Stimulated activated CD4-positive, alpha-beta T cell treated with anti-CD3 and anti-CD28 coated beads, Interleukin-12 subunit alpha, Interleukin-12 subunit beta, amount 100 ng/mL, for 4 hours (primary cell): ENCODE data around the gene CLDN14.
A peak's percentile ranks its signal among the peaks of the same experiment; 100 is the strongest.

ENCODE experiments used
- DNase-seq: peaks from one replicate; pipeline ENCODE4 v3.0.0-alpha.2; 2020

The CLDN14 gene, protein sequence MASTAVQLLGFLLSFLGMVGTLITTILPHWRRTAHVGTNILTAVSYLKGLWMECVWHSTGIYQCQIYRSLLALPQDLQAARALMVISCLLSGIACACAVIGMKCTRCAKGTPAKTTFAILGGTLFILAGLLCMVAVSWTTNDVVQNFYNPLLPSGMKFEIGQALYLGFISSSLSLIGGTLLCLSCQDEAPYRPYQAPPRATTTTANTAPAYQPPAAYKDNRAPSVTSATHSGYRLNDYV

DNA sequence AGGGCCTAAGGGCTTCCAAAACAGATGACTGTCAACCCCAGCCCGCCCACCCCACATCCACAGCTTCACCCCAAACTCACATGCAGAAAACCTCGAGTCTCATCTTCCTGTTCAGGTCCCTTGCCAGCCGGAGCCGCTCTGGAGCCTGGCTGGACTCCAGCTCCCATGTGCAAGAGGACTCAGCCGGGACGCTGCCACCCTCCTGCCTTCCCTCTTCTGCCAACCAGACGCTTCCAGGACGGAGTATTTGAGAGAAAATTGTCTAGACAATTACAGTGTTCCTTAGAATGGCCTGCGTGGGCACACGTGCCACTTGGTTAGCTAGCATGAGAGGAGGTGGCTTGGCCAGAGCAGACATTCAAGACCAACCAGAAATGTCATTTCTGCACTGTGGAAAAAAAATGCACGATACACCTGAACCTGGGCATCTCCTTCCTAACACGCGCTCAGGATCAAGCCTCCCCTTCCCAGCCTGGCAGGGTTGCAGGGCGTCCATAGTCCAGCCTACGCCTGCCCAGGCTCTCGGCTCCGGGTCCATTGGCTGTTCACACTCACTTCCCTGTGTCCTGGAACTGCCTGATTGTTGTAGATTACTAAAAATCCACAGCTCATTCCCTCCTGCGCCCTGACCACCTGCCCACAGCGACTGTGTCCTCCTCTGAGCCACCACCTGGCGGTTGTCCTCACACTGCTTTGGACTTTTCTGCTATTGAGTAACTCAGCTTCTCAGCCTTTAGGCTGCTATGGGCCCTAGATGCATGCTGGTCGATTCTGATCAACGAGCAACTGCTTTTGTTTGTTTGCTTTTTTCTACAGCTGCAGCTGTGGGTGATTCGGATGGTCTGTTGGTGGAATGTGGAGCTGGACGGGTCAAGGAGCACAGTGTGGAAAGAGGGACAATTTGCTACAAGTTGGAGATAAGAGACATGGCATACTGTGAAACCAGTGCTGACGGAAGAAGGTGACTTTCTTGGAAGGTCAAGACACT, at the start of gene CLDN14:
Gene CLDN14 (minus strand): TSS at position 708 of the 988 bp plus-strand sequence. CDS start 18,427 bp downstream, outside the sequence.
- no peak for DNase-seq

DNA sequence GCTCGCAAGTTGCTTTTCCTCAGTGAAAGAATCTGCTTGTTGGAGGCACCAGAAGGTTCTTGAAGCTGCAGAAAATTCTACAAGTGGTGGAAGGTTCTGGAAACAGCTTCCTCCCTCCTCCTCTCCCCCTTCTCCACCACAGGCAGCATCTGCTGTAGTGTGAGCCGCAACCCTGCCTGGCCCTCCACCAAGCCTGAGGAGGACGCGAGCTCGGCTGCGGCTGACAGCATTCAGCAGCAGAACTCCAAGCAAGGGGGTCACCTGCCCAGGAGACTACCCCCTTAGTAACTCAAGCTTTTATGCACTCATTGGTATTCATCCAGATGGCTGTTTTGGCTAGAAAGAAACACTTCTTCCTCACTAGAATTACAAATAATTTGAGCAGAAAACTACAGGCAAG, 48.8 kb upstream of the CLDN14 start:
- DNase-seq, result no peak

DNA sequence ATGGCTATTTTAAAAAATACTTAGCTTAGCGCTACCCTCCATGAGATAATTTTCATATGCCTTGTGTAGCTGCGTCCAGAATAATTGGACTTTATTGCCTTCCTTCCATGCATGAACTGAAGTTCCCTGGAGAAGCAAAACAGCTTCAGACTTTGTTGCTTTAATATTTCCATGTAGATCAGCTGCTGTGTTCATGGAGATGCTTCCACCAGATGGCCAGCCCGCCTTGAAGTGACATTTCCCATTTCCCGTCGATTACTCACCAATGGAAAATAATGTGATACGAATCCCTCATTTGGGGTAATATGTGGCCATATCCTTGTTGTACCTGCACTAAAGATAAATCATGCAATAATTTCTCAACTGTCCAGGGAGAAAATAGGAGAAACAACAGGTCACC, 47.4 kb upstream of the CLDN14 start:
- DNase-seq, result no peak

DNA sequence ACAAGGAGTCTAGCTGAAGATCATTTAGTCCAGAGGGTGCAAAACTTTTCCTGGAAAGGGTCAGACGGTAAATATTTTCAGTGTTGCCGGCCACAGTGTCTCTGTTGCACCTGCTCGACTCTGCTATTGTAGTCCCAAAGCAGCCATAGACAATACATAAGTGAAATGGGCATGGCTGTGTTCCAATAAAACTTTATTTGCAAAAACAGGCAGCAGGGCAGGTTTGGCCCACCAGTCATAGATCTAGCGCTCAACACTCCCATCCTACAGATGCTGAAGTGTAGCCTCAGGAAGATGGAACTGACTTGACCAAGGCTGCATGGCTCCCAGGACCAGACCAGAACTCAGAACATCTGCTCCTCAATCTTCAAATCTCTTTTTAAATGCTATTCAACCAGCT, 46.2 kb upstream of the CLDN14 start:
- DNase-seq, result no peak

DNA sequence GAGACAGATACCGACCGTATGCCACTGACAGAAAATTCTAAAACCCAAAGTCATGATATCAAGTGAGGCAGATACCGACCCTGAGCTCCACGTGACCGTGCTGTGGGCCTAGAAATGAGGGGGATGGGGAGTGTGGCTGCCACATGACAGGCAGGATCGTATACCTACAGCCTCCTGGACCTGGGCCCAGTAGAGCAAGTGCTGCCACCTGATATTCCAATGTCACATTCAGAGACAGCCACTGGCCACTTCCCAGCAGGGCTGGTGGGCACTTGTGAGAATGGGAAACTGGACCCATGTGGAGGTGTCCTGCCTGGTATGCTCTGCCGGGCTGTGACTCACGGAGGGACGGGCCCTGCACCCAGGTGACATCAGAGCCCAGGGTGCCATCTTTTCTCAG, 44.6 kb upstream of the CLDN14 start:
- no peak for DNase-seq

DNA sequence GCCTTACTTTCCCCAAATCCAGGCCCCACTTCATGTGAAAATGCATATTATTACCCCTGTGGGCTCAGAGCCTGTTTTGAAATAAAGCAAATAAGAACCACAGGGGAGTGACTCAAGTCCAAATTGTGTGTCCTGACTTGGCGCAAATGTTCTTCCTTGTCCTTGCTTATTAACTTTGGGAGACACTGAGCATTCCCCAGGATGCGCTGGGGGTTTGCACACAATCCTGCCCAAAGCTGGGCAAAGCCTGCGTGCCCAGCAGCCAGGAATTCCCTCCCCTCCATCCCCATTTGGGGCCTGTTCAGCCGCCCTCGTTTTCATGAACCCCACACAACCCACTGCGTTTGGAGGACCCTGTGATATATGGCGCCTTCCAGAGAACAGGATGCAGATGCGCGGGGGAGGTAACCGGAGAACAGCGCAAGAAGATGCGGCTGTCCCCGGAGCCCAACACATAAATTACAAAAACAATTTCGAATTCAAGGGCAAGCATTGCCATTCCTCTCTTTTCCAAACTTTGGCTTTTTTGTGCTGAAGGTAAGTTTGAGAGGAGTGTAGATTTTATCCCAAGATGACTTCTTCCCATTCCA, 42.4 kb upstream of the CLDN14 start:
- no peak for DNase-seq

DNA sequence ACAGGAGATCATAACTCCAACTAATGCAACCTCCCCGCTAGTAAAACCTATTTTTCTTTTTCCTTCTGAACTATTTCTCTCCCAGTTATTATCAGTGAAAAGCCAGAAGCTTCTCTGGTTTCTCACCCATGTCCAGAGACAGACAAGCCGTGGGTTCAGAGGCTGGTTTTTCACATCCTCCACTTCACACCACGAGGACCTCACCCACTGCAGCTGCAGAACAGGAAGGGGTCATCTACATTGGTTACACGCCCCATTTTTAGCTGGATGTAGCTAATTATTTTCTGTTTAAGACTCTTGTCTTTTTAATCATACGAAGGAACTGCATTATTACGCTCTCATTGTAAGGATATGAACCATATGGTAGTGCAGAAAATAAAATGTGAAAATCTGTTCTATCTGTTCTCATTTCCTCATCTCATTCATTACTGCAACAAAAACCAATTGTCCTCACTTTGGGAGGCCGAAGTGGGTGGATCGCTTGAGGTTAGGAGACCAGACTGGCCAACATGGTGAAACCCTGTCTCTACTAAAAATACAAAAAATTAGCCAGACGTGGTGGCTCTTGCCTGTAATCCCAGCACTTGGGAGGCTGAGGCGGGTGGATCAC, 39.1 kb upstream of the CLDN14 start:
- no peak for DNase-seq

DNA sequence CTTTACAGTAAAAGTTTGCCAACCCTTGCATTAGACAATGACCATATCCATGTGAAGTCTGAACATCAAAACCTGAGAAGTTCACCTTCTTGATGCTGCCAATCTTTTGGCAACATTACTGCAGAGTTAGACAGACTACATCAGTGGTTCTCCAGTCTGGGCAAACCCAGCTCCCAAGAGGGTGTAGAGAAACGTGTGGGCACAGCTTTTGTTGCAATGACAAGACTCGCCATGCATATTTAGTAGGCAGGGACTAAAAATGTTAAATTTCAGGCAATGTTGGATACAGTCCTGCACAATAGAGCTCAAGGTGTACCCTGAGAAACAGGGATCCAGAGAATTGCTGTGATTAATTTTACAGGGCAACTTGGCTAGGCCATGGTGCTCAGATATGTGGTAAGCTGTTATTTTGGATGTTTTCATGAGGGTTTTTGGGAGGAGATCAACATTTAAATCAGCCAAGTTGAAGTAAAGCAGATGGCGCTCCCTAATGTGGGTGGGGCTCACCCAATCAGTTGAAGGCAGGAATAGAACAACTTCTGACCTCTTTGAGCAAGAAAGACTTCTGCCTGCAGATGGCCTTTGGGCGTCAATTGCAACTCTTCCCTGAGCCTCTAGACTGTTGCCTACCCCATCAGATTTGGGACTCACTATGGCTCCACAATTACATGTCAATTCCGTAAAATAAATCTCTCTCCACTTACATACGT, 37.6 kb upstream of the CLDN14 start:
- DNase-seq, result no peak

DNA sequence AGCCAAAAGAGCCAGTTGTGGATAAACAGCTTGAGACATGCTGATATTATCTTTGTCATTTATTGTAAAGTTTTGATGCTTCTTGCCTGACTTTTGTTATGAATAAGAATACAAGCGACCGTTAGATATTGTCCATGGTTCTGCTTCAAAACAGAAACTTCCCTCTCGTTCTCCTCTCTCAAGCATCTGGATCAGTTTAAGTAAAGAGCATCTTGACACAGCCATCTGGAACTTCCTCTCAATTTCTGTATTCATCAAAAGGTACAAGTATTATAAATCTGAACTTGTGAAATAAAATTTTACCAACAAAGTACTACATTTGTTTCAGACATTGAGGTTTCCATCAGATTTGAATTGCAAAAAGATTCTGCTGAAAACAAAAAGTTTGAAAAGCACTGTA, 36.4 kb upstream of the CLDN14 start:
- DNase-seq, result no peak

DNA sequence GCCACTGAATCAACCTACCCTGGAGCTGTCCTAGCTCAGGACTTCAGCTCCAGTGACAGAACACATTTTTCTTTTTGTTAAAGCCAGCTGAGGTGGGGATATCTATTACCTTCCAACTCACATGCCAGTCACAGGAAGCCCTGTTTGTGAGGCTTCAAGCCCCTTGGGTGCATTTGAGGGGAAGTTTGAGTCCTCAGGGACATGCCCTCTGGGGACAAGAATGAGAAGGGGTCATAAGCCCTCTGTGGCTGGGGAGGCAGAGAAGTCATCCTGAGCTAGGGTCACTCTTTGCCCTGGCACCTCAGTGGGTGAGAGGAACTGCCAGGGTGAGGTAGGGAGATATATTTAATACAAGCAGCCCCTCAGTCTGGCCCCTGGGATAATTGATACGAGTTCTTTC, 33.5 kb upstream of the CLDN14 start:
- no peak for DNase-seq

DNA sequence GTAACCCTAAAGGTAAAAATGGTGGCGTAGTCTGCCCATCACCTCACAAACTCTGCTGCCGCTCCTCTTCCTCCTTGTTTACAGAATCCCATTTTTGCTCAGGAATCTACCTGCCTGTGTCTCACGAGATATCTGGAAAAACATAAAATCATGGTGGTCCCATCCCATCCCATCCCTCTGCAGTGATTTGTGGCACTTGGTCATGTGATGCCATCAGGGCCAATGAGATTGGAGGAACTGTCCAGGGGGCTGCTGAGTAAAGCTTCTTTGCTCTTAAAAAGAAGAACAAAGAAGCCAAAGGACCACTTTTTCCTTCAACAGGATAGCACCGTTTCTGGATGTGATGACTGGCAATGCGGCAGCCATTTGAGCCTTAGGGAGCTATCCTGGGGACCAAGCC, 33.0 kb upstream of the CLDN14 start:
- DNase-seq, result no peak

DNA sequence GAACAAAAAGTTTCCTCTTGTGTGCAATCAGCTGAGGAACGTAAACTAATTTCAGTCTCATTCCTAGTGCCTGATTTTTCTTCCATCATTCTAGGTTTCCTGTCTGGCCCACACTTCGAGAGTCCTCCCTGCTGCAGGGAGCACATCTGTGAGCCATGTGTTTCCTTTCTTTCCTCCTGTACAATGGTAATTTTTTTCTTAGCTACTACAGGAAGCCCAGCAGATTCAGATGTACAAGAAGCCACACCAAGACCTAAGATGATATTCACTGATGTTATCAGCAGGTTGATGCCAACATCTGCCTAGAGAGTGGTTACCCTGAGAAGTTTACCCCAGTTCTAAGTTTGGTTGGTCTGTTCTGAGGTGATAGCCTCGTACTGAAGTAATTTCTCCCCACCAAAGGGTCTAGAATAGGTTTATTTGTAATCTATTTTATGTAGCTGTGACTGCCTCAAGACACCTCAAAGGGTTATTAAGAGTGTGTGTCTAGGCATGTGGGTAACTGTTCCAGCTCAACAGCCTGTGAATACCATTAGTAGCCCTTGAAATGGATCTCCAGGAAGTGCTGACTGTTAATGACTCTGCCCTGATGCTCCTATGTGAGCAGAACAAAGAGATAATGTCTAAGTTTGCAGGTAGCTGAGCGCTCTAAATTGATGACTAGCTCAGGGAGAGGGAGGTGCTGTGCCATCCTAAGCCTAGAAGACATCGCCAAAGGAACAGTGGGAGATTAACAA, 31.7 kb upstream of the CLDN14 start:
- DNase-seq, result no peak

DNA sequence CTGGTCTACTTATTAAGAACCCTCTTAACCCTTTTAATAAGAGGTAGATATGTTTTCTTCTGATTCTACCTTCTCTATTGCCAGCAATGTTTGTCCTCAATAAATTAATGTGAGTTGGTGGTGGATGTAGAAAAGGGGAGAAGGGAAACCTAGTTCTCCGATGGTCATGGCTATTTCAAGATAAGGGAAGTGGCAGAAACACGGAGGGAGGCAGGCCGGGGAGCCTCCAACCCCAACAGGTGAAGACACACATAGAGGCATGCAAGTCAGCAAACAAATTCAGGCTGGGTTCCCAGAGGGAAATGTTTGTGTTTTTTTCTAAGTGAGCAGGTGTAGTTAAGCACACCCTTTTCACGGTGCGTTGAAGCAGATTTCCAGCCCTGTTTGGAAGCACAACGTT, 31.0 kb upstream of the CLDN14 start:
- no peak for DNase-seq

DNA sequence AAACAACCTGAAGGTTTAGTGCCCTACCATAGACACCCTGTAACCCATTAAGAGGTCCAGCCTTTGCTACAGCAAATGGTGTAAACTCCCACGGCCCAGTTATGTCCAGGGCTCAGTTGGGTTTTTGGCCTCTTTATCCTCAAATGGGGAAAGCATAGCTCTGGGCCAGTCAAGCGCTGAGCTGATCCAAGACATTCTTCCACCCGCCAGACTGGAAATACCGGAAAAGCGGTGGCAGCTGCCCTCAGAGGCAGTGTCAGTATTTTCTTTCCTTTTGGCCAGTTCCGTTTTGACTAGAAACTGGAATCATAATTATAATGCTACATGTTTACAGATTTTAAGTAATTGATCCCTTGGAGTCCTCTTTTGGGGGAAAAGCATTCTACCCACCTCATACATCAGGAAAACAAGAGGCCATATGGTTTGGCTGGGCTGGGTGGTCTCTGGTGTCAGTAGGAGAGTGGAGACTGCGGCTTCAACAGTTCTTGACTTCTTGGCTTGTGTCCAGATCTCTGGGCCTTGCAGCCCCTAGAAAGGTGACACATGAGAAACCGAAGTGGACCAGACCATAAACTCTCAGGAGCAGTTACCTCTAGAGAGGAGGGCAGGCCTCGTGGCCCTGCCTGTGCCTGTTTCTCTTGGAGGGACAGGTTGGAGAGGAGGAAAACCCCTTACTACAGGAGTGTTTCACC, 30.2 kb upstream of the CLDN14 start:
- DNase-seq, result no peak

DNA sequence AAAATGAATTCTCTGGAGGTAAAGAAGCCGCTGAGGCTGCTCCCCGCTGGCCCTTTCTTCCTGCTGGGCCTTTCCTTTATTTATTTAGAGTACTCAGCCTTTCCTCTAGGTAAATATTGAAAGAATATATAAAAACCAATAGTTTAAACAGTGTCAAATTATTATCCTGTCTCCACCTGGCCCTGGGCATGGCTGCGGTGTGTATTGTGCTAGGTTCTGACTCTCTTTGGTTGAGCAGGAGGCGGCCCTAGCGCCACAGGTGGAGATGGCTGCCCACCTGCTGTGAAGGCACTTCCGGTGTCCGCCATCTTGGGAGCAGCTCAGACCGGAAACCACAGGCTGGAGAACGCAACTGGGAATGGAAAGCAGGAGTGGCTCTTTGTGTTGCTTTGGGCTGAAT, 29.0 kb upstream of the CLDN14 start:
- DNase-seq, result no peak

DNA sequence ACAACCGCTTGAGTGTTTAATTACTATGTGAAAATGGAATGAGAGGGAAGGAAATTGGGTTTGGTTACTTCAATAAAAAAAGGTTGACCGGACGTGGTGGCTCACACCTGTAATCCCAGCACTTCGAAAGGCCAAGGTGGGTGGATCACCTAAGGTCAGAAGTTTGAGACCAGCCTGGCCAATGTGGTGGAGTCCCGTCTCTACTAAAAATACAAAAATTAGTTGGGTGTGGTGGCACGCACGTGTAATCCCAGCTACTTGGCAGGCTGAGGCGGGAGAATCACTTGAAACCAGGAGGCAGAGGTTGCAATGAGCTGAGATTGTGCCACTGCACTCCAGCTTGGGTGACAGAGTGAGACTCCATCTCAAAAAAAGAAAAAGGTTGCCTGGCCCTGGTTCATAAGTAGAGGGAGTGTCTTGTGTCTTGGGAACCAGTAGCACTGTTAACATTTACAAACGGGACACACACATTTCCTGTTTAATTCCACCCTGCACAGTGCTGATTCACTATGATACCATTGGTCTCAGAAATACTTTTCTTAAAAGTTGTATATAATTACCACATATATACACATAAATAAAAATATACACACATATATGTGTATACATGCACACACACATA, 27.6 kb upstream of the CLDN14 start:
- DNase-seq, result no peak

DNA sequence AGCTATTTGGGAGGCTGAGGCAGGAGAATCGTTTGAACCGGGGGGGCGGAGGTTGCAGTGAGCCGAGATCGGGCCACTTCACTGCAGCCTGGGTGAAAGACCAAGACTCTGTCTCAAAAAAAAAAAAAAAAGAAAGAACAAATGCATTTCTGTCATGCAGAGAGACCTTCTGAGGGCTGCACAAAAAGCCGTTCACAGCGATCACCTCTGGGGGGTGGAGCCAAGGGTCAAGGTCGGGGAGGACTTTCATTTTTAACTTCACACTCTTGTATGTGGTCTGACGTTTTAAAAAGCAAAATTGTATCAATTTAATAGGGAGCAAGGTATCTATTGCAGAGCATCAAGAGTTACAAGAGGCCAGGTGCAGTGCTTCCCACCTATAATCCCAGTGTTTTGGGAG, 26.6 kb upstream of the CLDN14 start:
- DNase-seq, result no peak

DNA sequence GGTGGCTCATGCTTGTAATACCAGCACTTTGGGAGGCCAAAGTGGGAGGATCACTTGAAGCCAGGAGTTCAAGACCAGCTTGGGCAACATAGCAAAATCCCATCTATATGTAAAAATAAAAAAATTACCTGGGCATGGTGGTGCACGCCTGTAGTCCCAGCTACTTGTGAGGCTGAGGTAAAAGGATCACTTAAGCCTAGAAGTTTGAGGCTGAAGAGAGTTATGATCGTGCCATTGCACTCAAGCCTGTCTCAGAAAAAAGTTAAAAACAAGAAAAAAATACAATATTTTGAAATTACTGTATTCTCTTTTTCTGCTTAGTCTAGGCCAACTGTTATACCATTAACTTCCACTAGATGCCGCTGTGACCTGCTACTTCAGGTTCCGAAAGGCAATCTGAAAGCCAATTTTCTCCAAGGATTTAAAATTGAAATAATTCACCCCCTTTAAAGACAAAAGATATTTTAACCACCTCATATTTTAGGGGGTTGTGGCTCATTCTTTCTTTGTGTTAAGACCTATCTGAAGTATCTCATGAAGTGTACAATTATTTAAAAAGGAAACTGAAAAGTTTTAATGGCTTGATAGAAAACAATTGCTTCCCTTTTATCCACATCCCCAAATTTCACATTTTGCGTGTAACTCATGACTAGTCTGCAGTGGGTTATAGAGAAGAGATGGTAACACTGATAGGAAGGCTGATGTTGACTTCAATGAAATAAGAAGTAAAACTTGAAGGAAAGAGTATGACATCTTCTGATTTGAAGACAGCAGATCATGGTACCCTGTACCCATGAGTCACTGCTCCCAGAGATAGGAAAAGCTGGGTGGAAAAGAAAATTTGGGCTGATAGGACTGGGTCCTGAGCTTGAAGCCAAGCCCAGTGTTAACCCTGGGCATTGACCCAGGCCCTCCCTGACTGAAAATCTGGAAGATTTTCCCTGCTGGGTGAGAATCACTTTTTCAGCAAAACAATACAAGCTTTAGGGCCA, 24.4 kb upstream of the CLDN14 start:
- peak; percentile 13 for DNase-seq

DNA sequence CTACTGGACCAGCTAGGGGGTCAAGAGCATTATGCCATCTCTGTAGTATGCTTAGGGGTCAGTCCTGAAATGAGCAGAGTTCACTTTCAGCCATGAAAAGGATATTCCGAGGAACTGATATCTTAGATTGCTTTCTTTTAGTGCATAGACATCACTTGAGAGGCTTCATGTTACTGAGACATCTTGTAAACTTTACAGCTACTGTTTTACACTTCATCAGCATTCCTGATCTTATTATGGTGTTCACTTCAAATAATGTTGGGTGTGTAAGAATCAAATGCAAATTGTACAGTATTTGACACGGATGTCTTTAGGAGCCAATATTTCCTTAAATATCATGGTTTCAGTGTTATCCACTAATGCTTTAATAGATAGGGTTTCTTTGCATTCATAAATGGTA, 22.4 kb upstream of the CLDN14 start:
- DNase-seq, result no peak

DNA sequence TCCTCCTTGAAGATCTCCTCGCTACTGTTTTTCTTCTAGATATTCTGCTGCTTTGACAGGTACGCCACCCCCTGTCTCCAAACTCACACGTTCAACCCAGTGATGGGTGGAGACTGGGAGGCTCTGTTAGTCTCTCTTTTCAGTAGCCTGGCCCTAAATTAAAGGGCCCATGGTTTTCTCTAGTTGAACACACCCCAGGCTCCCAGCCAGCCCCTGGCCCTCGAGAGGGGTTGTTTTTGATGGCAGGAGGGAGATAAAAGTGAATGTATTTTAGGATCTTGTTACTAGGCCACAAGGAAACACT, 21.6 kb upstream of the CLDN14 start:
- DNase-seq, result no peak
